ENCODE measurements around the gene GPX2.

- TF ChIP-seq CTCF (IDR thresholded peaks at IDR 0.05) (no peak), POLR2A (IDR thresholded peaks at IDR 0.05) (no peak)
Measured at GRCh38 chr14:64937171-64937820, 5.2 kb downstream of the GPX2 start.
